Trophoblast cell (in vitro differentiated cells and primary cell): ENCODE data around the gene AMDHD2.

Experiments
- DNase-seq, 2 donors: peaks; one replicate each; pipeline ENCODE4 v3.0.0-alpha.2; 2016
- H2AFZ ChIP-seq: 2 replicates; pipeline ENCODE4 v1.6.1; 2013; ENCODE audit warnings: low read length, moderate library complexity, mild to moderate bottlenecking; ENCODE audit not compliant: insufficient read depth, poor library complexity
- H2AK5ac ChIP-seq: 2 replicates; pipeline ENCODE4 v1.6.1; 2013; ENCODE audit warnings: mild to moderate bottlenecking, low read length
- H2BK120ac ChIP-seq: 2 replicates; pipeline ENCODE4 v1.6.1; 2013; ENCODE audit warnings: low read length, mild to moderate bottlenecking, moderate library complexity; ENCODE audit not compliant: insufficient read depth, poor library complexity
- H2BK12ac ChIP-seq: 2 replicates; pipeline ENCODE4 v1.6.1; 2013; ENCODE audit warnings: mild to moderate bottlenecking, low read length, moderate library complexity
- H2BK5ac ChIP-seq: 2 replicates; pipeline ENCODE4 v1.6.1; 2013; ENCODE audit warnings: low read length, low read depth, moderate library complexity, mild to moderate bottlenecking; ENCODE audit not compliant: poor library complexity
- H3K14ac ChIP-seq: 2 replicates; pipeline ENCODE4 v1.6.1; 2013; ENCODE audit warnings: mild to moderate bottlenecking, low read length
- H3K18ac ChIP-seq: 2 replicates; pipeline ENCODE4 v1.6.1; 2013; ENCODE audit warnings: mild to moderate bottlenecking, low read length
- H3K23ac ChIP-seq: 2 replicates; pipeline ENCODE4 v1.6.1; 2013; ENCODE audit warnings: low read length
- H3K27ac ChIP-seq: 2 replicates; pipeline ENCODE4 v1.5.1; 2013; ENCODE audit warnings: low read depth, mild to moderate bottlenecking, inconsistent platforms, low read length, moderate library complexity
- H3K27me3 ChIP-seq: 2 replicates; pipeline ENCODE4 v1.6.1; 2013; ENCODE audit warnings: inconsistent platforms, mild to moderate bottlenecking, low read length, moderate library complexity; ENCODE audit not compliant: insufficient read depth
- H3K36me3 ChIP-seq, 2 experiments: 1 replicate in 1 of 2; 2 replicates in 1 of 2; pipeline ENCODE4 v1.6.1; 2013; ENCODE audit warnings: low read length in 2 of 2, mild to moderate bottlenecking in 2 of 2, moderate library complexity in 1 of 2; ENCODE audit not compliant: insufficient read depth in 2 of 2, control insufficient read depth in 1 of 2
- H3K4ac ChIP-seq: 2 replicates; pipeline ENCODE4 v1.6.1; 2013; ENCODE audit warnings: low read depth, mild to moderate bottlenecking, low read length, moderate library complexity
- H3K4me1 ChIP-seq, 2 experiments: 1 replicate in 1 of 2; 2 replicates in 1 of 2; pipeline ENCODE4 v1.6.1; 2013; ENCODE audit warnings: low read length in 2 of 2, mild to moderate bottlenecking in 2 of 2, moderate library complexity in 1 of 2; ENCODE audit not compliant: insufficient read depth in 2 of 2, control insufficient read depth in 1 of 2
- H3K4me2 ChIP-seq: 2 replicates; pipeline ENCODE4 v1.6.1; 2013; ENCODE audit warnings: inconsistent platforms, mild to moderate bottlenecking, low read length, moderate library complexity
- H3K4me3 ChIP-seq: 2 replicates; pipeline ENCODE4 v1.5.1; 2013; ENCODE audit warnings: mild to moderate bottlenecking, low read depth, low read length, inconsistent platforms
- H3K79me1 ChIP-seq: one replicate; pipeline ENCODE4 v1.6.1; 2013; ENCODE audit warnings: low read length
- H3K79me2 ChIP-seq: 2 replicates; pipeline ENCODE4 v1.6.1; 2013; ENCODE audit warnings: low read length, mild to moderate bottlenecking; ENCODE audit not compliant: control insufficient read depth, insufficient read depth, poor library complexity
- H3K9ac ChIP-seq: 2 replicates; pipeline ENCODE4 v1.6.1; 2013; ENCODE audit warnings: mild to moderate bottlenecking, low read length
- H3K9me3 ChIP-seq: 2 replicates; pipeline ENCODE4 v1.6.1; 2013; ENCODE audit warnings: low read depth, mild to moderate bottlenecking, control low read depth, inconsistent platforms, low read length; ENCODE audit not compliant: insufficient read depth
- H4K12ac ChIP-seq: 2 replicates; pipeline ENCODE4 v1.6.1; 2013; ENCODE audit warnings: low read depth, mild to moderate bottlenecking, low read length, moderate library complexity
- H4K8ac ChIP-seq: 2 replicates; pipeline ENCODE4 v1.6.1; 2013; ENCODE audit warnings: low read depth, mild to moderate bottlenecking, low read length, moderate library complexity
- H4K91ac ChIP-seq: one replicate; pipeline ENCODE4 v1.6.1; 2013; ENCODE audit warnings: low read depth, mild to moderate bottlenecking, low read length, moderate library complexity
- WGBS: extraction: QIAGEN DNeasy Blood & Tissue Kit; methylation state at CpG from one replicate; pipeline ENCODE4 v1.1.7; 2013; ENCODE audit warnings: missing lambda C conversion rate; ENCODE audit not compliant: insufficient read length, insufficient coverage; ENCODE audit errors: extremely low coverage; 5-methylcytosine and 5-hydroxymethylcytosine counted together

AMDHD2 gene

DNA sequence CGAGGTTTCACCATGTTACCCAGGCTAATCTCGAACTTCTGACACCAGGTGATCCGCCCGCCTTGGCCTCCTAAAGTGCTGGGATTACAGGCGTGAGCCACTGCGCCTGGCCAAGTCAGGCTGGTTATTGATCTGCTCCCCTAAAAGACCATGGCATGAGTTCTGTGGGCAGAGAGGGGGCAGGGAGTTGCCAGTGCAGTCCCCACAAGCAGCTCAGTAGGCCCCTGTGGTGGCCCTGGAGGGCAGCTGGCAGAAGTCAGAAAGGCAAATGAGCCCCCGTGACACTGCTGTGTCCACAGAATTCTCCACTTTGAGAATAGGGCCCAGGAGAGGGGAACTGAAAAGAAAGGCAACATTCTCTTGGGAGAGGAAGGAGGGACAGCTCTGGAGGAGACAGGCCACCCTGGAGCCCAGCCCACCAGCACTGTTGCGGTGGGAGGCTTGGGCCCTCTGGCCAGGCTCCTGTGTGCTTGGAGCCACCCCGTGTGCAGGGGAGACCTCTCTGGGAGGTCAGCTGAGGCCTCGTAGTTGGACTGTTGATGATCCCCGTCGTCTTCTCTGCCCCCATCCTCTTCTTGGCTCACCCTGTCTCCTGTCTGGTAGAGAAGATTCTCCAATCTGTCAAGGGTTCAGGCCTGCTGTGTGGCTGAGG, 2.1 kb upstream of the AMDHD2 start:
- Histone ChIP-seq H3K79me1 (peaks cover 18% of the 10 kb centered on the region), H4K12ac (no peak overlapping the region), H3K79me2 (peaks cover 46% of the 10 kb centered on the region), H2BK12ac (no peak overlapping the region), H4K91ac (no peak overlapping the region), H3K4me1 (peaks cover 36 to 49% of the 10 kb centered on the region in 2 experiments), H3K4me2 (no peak overlapping the region), H3K14ac (no peak overlapping the region), H3K27me3 (no peaks in the 10 kb centered on the region), H4K8ac (no peak overlapping the region), H2BK5ac (no peak overlapping the region), H3K36me3 (peaks cover 25 to 26% of the 10 kb centered on the region in 2 experiments), H3K23ac (no peak overlapping the region), H2AFZ (no peak overlapping the region), H3K18ac (no peak overlapping the region), H3K27ac (no peak overlapping the region), H3K9ac (no peak overlapping the region), H3K4me3 (no peak overlapping the region), H2BK120ac (no peak overlapping the region), H3K4ac (peak overlapping the region; percentile 98), H3K9me3 (no peaks in the 10 kb centered on the region), H2AK5ac (no peak overlapping the region)
- DNase-seq, result no peak
- no CpG with 5 or more reads among the region's 12 CpGs for WGBS

DNA sequence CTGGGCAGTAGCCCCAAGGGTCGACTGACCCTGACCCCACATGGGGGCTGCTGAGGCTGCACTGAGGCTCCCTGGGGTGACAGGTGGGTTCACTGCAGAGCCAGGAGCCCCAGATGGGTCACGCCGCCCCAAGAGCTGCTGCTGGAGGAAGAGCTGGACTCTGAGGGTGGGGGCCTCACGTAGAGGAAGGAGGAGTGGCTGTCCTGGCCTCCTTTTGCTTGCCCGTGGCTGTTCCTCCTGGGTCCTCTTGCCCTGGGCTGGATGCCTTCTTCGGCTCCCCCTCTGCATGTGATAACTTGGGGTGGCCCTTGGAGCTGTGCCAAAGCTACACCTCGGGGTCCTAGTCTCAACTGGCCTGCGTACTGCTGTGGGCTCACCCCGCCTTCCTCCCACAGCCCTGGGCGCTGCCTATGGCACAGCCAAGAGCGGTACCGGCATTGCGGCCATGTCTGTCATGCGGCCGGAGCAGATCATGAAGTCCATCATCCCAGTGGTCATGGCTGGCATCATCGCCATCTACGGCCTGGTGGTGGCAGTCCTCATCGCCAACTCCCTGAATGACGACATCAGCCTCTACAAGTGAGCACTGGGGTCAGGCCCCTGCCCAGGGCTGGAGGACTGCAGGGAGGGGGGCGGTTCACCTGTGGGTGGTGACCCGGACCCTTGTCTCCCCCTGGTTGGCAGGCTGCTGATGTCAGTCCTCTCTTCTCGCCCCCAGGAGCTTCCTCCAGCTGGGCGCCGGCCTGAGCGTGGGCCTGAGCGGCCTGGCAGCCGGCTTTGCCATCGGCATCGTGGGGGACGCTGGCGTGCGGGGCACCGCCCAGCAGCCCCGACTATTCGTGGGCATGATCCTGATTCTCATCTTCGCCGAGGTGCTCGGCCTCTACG, 1.1 kb upstream of the AMDHD2 start:
- Histone ChIP-seq H3K27ac (no peak overlapping the region), H3K79me1 (peaks cover 13% of the 10 kb centered on the region), H2BK5ac (no peak overlapping the region), H2BK120ac (no peak overlapping the region), H2BK12ac (no peak overlapping the region), H4K8ac (no peak overlapping the region), H3K79me2 (peaks cover 44% of the 10 kb centered on the region), H3K4me2 (no peak overlapping the region), H3K4me1 (peaks cover 33 to 46% of the 10 kb centered on the region in 2 experiments), H3K27me3 (no peaks in the 10 kb centered on the region), H3K4me3 (no peak overlapping the region), H2AFZ (peak overlapping the region; percentile 31), H3K9me3 (no peaks in the 10 kb centered on the region), H3K23ac (no peak overlapping the region), H2AK5ac (no peak overlapping the region), H3K18ac (no peak overlapping the region), H3K4ac (peak overlapping the region; percentile 98), H3K9ac (no peak overlapping the region), H4K91ac (no peak overlapping the region), H4K12ac (no peak overlapping the region), H3K36me3 (peaks cover 35 to 36% of the 10 kb centered on the region in 2 experiments), H3K14ac (no peak overlapping the region)
- no peak for DNase-seq
- no CpG with 5 or more reads among the region's 39 CpGs for WGBS

DNA sequence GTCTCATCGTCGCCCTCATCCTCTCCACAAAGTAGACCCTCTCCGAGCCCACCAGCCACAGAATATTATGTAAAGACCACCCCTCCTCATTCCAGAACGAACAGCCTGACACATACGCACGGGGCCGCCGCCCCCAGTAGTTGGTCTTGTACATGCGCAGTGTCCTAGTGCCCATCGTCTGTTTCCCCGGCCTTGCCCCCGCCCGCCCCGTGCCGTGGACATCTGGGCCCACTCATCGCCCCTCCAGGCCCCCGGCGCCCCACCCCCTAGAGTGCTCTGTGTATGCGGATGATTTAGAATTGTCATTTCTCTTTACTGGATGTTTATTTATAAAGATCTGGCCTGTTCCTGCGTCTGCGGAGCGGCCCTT, 475 bp upstream of the AMDHD2 start:
- Histone ChIP-seq H3K4me2 (peak overlapping the region; percentile 45), H3K23ac (no peak overlapping the region), H2BK5ac (no peak overlapping the region), H3K27ac (no peak overlapping the region), H2BK120ac (no peak overlapping the region), H2AFZ (no peak overlapping the region), H3K9ac (no peak overlapping the region), H3K79me2 (peaks cover 38% of the 10 kb centered on the region), H2BK12ac (no peak overlapping the region), H3K36me3 (peaks cover 38 to 40% of the 10 kb centered on the region in 2 experiments), H3K4ac (peak overlapping the region; percentile 34), H3K14ac (no peak overlapping the region), H4K12ac (no peak overlapping the region), H3K4me3 (no peak overlapping the region), H3K79me1 (peaks cover 8% of the 10 kb centered on the region), H4K8ac (no peak overlapping the region), H2AK5ac (no peak overlapping the region), H3K27me3 (no peaks in the 10 kb centered on the region), H3K18ac (no peak overlapping the region), H3K4me1 (peaks cover 33 to 45% of the 10 kb centered on the region in 2 experiments), H4K91ac (no peak overlapping the region), H3K9me3 (no peaks in the 10 kb centered on the region)
- DNase-seq, result no peak
- WGBS, result no CpG with 5 or more reads among the region's 22 CpGs

DNA sequence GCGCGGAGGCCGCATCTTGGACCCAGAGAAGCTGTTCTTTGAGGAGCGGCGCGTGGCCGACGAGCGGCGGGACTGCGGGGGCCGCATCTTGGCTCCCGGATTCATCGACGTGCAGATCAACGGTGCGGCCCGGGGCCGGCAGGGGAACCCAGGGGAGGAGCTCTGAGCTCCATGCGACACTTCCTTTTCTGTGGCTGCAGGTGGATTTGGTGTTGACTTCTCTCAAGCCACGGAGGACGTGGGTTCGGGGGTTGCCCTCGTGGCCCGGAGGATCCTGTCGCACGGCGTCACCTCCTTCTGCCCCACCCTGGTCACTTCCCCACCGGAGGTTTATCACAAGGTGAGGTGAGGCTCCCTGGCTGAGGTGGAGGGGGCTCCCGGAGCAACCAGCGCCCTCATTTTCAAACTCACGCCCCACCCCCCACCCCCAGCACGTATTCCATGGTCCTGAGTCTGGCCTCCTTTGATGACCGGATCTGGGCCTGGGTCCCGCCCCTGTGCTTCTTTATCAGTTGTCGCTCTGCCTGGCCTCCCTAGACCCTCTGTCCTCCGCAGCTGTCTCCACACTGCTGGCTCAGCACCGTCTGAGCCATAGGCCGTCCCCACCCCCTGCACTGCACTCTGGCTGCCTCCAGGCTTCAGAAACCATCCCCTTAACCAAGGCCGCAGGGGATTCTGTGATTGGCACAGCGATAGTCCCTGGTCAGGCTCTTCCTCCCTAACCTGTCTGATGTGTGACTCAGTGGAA, 787 bp downstream of the AMDHD2 start:
- H2BK120ac ChIP-seq, result peak overlapping the region; percentile 77
- H3K4ac ChIP-seq, result peak overlapping the region; percentile 43
- H2BK12ac ChIP-seq, result no peak overlapping the region
- H4K8ac ChIP-seq, result peak overlapping the region; percentile 89
- DNase-seq, result peak; percentile 88 to 94
- peak overlapping the region; percentile 92 for H3K4me2 ChIP-seq
- peaks cover 26% of the 10 kb centered on the region for H3K79me2 ChIP-seq
- H3K9ac ChIP-seq, result peak overlapping the region; percentile 85
- H2AK5ac ChIP-seq, result peak overlapping the region; percentile 90
- H3K79me1 ChIP-seq, result peaks cover 5% of the 10 kb centered on the region
- H3K9me3 ChIP-seq, result no peaks in the 10 kb centered on the region
- H3K14ac ChIP-seq, result peak overlapping the region; percentile 64
- peaks cover 43 to 44% of the 10 kb centered on the region in 2 experiments for H3K36me3 ChIP-seq
- peak overlapping the region; percentile 67 for H4K12ac ChIP-seq
- H2AFZ ChIP-seq, result peak overlapping the region; percentile 51
- H4K91ac ChIP-seq, result peak overlapping the region; percentile 57
- WGBS, result no CpG with 5 or more reads among the region's 41 CpGs
- peak overlapping the region; percentile 45 for H3K27ac ChIP-seq
- no peak overlapping the region for H3K23ac ChIP-seq
- H2BK5ac ChIP-seq, result peak overlapping the region; percentile 65
- peak overlapping the region; percentile 61 for H3K18ac ChIP-seq
- peaks cover 26 to 34% of the 10 kb centered on the region in 2 experiments for H3K4me1 ChIP-seq
- no peaks in the 10 kb centered on the region for H3K27me3 ChIP-seq
- H3K4me3 ChIP-seq, result peak overlapping the region; percentile 89
